OCI-LY3 (cell line): ENCODE data around the gene SLC25A21.

ENCODE experiments used
- H2AFZ ChIP-seq: fragments of 200-600, 300-600 bp; shearing (Covaris generic); 2 replicates; pipeline ENCODE4 v1.6.0; 2014; ENCODE audit warnings: antibody characterized with exemption, low read depth, low read length
- H3K27ac ChIP-seq: fragments of 200-600, 300-600 bp; sonication (generic); 2 replicates; pipeline ENCODE4 v1.5.1; 2014; ENCODE audit warnings: mild to moderate bottlenecking, low read length, moderate library complexity, mixed read lengths
- H3K27me3 ChIP-seq: fragments of 200-600, 300-600 bp; sonication (generic); 2 replicates; pipeline ENCODE4 v1.6.1; 2014; ENCODE audit warnings: low read depth, low read length, mixed read lengths
- H3K36me3 ChIP-seq: fragments of 200-600, 300-600 bp; sonication (generic); replicated peaks from 2 replicates; pipeline ENCODE3; 2014; ENCODE audit warnings: low read depth, low read length, mixed read lengths
- H3K4me1 ChIP-seq: fragments of 300-600, 200-600 bp; sonication (generic); 2 replicates; pipeline ENCODE4 v1.6.1; 2014; ENCODE audit warnings: low read length, mixed read lengths
- H3K4me2 ChIP-seq: fragments of 200-600, 300-600 bp; sonication (generic); 2 replicates; pipeline ENCODE4 v1.6.1; 2014; ENCODE audit warnings: low read length, mixed read lengths
- H3K4me3 ChIP-seq: fragments of 300-600, 200-600 bp; sonication (generic); 2 replicates; pipeline ENCODE4 v1.5.1; 2014; ENCODE audit warnings: antibody characterized with exemption, mild to moderate bottlenecking, low read length, moderate library complexity
- H3K79me2 ChIP-seq: fragments of 300-600, 200-600 bp; shearing (Covaris generic); 2 replicates; pipeline ENCODE4 v1.6.1; 2014; ENCODE audit warnings: mild to moderate bottlenecking, low read length, mixed read lengths
- H3K9ac ChIP-seq: fragments of 300-600, 200-600 bp; shearing (Covaris generic); 2 replicates; pipeline ENCODE4 v1.6.0; 2014; ENCODE audit warnings: mild to moderate bottlenecking, low read length, moderate library complexity
- H3K9me3 ChIP-seq: fragments of 200-600, 300-600 bp; shearing (Covaris generic); 2 replicates; pipeline ENCODE4 v1.6.1; 2014; ENCODE audit warnings: low read length, mixed read lengths; ENCODE audit not compliant: insufficient read depth
- H4K20me1 ChIP-seq: fragments of 200-600, 300-600 bp; sonication (generic); 2 replicates; pipeline ENCODE4 v1.6.1; 2016; ENCODE audit warnings: low read length, mixed read lengths; ENCODE audit not compliant: insufficient read depth
- EZH2phosphoT487 ChIP-seq: fragments of 200-600 bp; shearing (Covaris generic); IDR thresholded peaks from 2 replicates; pipeline ENCODE4 v1.6.1; 2018; ENCODE audit warnings: antibody characterized with exemption, mixed run types, low read depth
- TF ChIP-seq, protein P1 (sequence below): fragments of 200-600, 300-600 bp; sonication (generic); IDR thresholded peaks from 2 replicates; pipeline ENCODE4 v1.5.1; 2014; ENCODE audit warnings: antibody characterized with exemption, low read length, low read depth

The SLC25A21 gene

GRCh38 chr14:37088356-37089215, 83.8 kb downstream of the SLC25A21 start:
- Histone ChIP-seq H3K4me3 (no peak overlapping the region), H3K4me1 (peaks cover 2% of the 10 kb centered on the region; the same call in 1 of the 2 replicates), H3K9ac (no peak overlapping the region), H2AFZ (no peak overlapping the region), H4K20me1 (no peaks in the 10 kb centered on the region), H3K27ac (no peak overlapping the region), H3K79me2 (no peaks in the 10 kb centered on the region), H3K27me3 (no peaks in the 10 kb centered on the region), H3K36me3 (no peaks in the 10 kb centered on the region), H3K9me3 (no peaks in the 10 kb centered on the region), H3K4me2 (no peak overlapping the region)
- TF ChIP-seq, protein P1, sequence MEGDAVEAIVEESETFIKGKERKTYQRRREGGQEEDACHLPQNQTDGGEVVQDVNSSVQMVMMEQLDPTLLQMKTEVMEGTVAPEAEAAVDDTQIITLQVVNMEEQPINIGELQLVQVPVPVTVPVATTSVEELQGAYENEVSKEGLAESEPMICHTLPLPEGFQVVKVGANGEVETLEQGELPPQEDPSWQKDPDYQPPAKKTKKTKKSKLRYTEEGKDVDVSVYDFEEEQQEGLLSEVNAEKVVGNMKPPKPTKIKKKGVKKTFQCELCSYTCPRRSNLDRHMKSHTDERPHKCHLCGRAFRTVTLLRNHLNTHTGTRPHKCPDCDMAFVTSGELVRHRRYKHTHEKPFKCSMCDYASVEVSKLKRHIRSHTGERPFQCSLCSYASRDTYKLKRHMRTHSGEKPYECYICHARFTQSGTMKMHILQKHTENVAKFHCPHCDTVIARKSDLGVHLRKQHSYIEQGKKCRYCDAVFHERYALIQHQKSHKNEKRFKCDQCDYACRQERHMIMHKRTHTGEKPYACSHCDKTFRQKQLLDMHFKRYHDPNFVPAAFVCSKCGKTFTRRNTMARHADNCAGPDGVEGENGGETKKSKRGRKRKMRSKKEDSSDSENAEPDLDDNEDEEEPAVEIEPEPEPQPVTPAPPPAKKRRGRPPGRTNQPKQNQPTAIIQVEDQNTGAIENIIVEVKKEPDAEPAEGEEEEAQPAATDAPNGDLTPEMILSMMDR, result no peak

GRCh38 chr14:37087520-37087919, 84.9 kb downstream of the SLC25A21 start:
- peaks cover 2% of the 10 kb centered on the region; the same call in 1 of the 2 replicates for H3K4me1 ChIP-seq
- H4K20me1 ChIP-seq, result no peaks in the 10 kb centered on the region
- H3K27ac ChIP-seq, result no peak overlapping the region
- H2AFZ ChIP-seq, result no peak overlapping the region
- no peaks in the 10 kb centered on the region for H3K27me3 ChIP-seq
- H3K36me3 ChIP-seq, result no peaks in the 10 kb centered on the region
- no peak overlapping the region for H3K9ac ChIP-seq
- no peak overlapping the region for H3K4me3 ChIP-seq
- no peaks in the 10 kb centered on the region for H3K79me2 ChIP-seq
- H3K9me3 ChIP-seq, result no peaks in the 10 kb centered on the region
- H3K4me2 ChIP-seq, result no peak overlapping the region
- TF ChIP-seq, protein P1, result no peak
- no peak for TF ChIP-seq EZH2phosphoT487

DNA sequence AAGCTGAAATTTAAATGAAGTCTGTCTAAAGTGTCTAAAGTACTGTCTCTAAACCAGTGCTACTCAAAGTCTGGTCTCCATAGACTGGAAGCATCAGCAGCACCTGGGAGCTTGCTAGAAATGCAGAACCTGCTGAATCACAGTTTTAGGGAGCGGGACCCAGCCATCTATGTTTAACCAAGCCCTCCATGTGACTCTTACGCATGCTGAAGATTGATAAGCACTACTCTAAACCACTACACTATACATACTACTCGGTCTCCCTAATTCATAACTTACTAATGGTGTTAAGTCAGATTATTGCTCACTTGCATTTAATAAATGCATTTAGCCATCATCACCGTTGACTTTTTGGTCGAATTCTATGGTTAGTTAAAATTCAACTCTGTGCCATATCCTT, 88.8 kb downstream of the SLC25A21 start:
- H3K36me3 ChIP-seq, result no peaks in the 10 kb centered on the region
- H2AFZ ChIP-seq, result no peak overlapping the region
- no peaks in the 10 kb centered on the region for H4K20me1 ChIP-seq
- no peak overlapping the region for H3K27ac ChIP-seq
- no peaks in the 10 kb centered on the region for H3K9me3 ChIP-seq
- H3K27me3 ChIP-seq, result no peaks in the 10 kb centered on the region
- H3K4me2 ChIP-seq, result no peak overlapping the region
- H3K79me2 ChIP-seq, result no peaks in the 10 kb centered on the region
- peaks cover 2% of the 10 kb centered on the region; the same call in 1 of the 2 replicates for H3K4me1 ChIP-seq
- H3K9ac ChIP-seq, result no peak overlapping the region
- TF ChIP-seq, protein P1, result no peak
- no peak for TF ChIP-seq EZH2phosphoT487
- no peak overlapping the region for H3K4me3 ChIP-seq

DNA sequence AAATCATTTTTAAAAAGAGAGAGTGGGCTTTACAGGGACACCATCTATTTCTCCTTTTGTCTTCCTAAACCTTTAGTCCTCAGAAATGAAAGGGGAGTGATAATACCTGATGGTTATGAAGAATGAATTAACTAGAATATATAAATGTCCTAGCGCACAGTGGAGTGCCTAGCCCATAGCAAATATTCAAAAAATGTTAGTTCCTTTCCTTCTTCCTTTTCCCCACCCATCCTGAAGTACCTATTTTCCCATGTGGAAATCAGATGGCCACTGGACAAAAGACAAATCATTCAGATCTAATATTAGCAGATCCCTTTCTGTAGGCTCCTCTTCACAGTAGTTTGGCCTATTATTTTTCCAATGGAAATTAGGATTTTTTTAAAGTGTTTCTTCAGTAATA, 90.0 kb downstream of the SLC25A21 start:
- no peaks in the 10 kb centered on the region for H3K9me3 ChIP-seq
- no peak for TF ChIP-seq EZH2phosphoT487
- TF ChIP-seq, protein P1, result no peak
- no peaks in the 10 kb centered on the region for H3K79me2 ChIP-seq
- H3K36me3 ChIP-seq, result no peaks in the 10 kb centered on the region
- H3K4me1 ChIP-seq, result peaks cover 2% of the 10 kb centered on the region; the same call in 1 of the 2 replicates
- H3K4me3 ChIP-seq, result no peak overlapping the region
- H4K20me1 ChIP-seq, result no peaks in the 10 kb centered on the region
- H3K4me2 ChIP-seq, result no peak overlapping the region
- no peaks in the 10 kb centered on the region for H3K27me3 ChIP-seq
- no peak overlapping the region for H3K9ac ChIP-seq
- H2AFZ ChIP-seq, result no peak overlapping the region
- H3K27ac ChIP-seq, result no peak overlapping the region
